MM.1S (cell line): ENCODE measurements around the gene ACTL6B.
A peak's percentile ranks its signal among the peaks of the same experiment; 100 is the strongest.

ENCODE experiments used
- DNase-seq: peaks from one replicate; pipeline ENCODE4 v3.0.0-alpha.2; 2015
- H2AFZ ChIP-seq: fragments of 300-600 bp; sonication (generic); 2 replicates; pipeline ENCODE4 v1.6.0; 2016; ENCODE audit warnings: antibody characterized with exemption, low read length
- H3F3A ChIP-seq: fragments of 300-600 bp; sonication (generic); 2 replicates; pipeline ENCODE4 v1.6.1; 2016; ENCODE audit warnings: mild to moderate bottlenecking, antibody characterized with exemption, low read length, moderate library complexity, mixed read lengths; ENCODE audit not compliant: insufficient read depth
- H3K27ac ChIP-seq: fragments of 300-600 bp; sonication (generic); 2 replicates; pipeline ENCODE4 v1.5.1; 2016; ENCODE audit warnings: mild to moderate bottlenecking, low read length
- H3K27me3 ChIP-seq: fragments of 300-600 bp; sonication (generic); replicated peaks from 2 replicates; pipeline ENCODE4 v1.6.0; 2016; ENCODE audit warnings: low read length; ENCODE audit not compliant: insufficient read depth
- H3K36me3 ChIP-seq: fragments of 300-600 bp; sonication (generic); replicated peaks from 2 replicates; pipeline ENCODE4 v1.6.1; 2016; ENCODE audit warnings: mild to moderate bottlenecking, low read length, mixed read lengths; ENCODE audit not compliant: insufficient read depth
- H3K4me1 ChIP-seq: fragments of 300-600 bp; sonication (generic); 2 replicates; pipeline ENCODE4 v1.6.1; 2016; ENCODE audit warnings: low read length, mixed read lengths
- H3K4me2 ChIP-seq: fragments of 300-600 bp; sonication (generic); 2 replicates; pipeline ENCODE4 v1.6.0; 2016; ENCODE audit warnings: low read depth, low read length
- H3K4me3 ChIP-seq: fragments of 300-600 bp; sonication (generic); 2 replicates; pipeline ENCODE4 v1.5.1; 2016; ENCODE audit warnings: low read length, mixed read lengths
- H3K79me2 ChIP-seq: fragments of 300-600 bp; sonication (generic); 2 replicates; pipeline ENCODE4 v1.6.1; 2016; ENCODE audit warnings: mixed run types, low read length, mixed read lengths
- H3K9ac ChIP-seq: fragments of 300-600 bp; sonication (generic); 2 replicates; pipeline ENCODE4 v1.6.1; 2016; ENCODE audit warnings: low read length, mixed read lengths
- H3K9me2 ChIP-seq: fragments of 300-600 bp; sonication (generic); replicated peaks from 2 replicates; pipeline ENCODE4 v1.6.1; 2016; ENCODE audit warnings: mild to moderate bottlenecking, low read length, mixed read lengths; ENCODE audit not compliant: insufficient read depth
- H3K9me3 ChIP-seq: fragments of 300-600 bp; sonication (generic); replicated peaks from 2 replicates; pipeline ENCODE4 v1.6.1; 2016; ENCODE audit warnings: mild to moderate bottlenecking, low read length, mixed read lengths; ENCODE audit not compliant: insufficient read depth
- H4K20me1 ChIP-seq: fragments of 300-600 bp; sonication (generic); 2 replicates; pipeline ENCODE4 v1.6.1; 2016; ENCODE audit warnings: mild to moderate bottlenecking, low read length, moderate library complexity, mixed read lengths; ENCODE audit not compliant: insufficient read depth
- CTCF ChIP-seq: fragments of 300-600 bp; sonication (generic); IDR thresholded peaks from 2 replicates; pipeline ENCODE4 v1.5.1; 2016; ENCODE audit warnings: antibody characterized with exemption, low read length, mixed read lengths
- EZH2 ChIP-seq: fragments of 300-600 bp; sonication (generic); optimal IDR thresholded peaks from 2 replicates; pipeline ENCODE3; 2017; ENCODE audit warnings: low read depth, mild to moderate bottlenecking, antibody characterized with exemption, low read length, mixed read lengths
- EZH2phosphoT487 ChIP-seq: fragments of 300-600 bp; sonication (generic); IDR thresholded peaks from 2 replicates; pipeline ENCODE4 v1.6.1; 2018; ENCODE audit warnings: antibody characterized with exemption, low read length

Gene ACTL6B

DNA sequence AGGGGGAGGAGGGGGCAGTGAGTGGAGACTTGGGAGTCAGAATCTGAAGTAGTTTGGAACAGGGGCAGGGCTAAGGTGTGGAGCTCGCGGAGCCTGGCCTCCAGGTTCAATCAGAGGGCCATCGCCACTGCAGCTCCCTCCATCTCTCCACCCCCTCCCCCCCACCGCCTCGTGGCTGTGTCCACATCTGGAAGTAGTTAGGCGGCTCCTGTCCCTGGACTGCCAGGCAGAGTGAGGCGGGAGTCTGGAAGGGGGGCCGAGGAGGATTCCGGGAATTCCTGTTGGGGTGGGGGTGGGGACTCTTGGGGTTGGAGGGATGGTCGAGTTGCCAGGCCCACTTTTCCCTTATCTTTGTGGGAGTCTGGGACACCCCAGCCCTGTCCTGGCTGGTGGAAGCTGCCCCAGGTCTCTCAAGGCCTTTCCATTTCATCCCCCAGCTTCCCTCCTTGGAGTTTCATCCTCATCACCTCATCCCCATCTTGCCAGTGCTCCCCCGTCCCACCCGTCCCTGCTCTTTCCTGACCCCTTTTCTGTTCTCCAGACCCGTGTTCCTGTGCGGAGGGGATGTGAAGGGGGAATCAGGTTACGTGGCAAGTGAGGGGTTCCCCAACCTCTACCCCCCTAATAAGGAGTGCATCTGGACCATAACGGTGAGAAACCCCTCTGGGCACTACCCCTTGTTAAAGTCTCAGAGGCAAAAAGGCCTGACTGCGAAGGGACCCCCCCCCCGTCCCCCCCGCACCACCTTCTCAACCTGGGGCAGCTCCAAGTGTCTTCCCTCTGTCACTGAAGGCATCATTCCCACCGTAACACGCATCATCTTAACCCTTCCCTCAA, 53.1 kb downstream of the ACTL6B start:
- peaks cover 76% of the 10 kb centered on the region for H3K27me3 ChIP-seq
- no peaks in the 10 kb centered on the region for H3K36me3 ChIP-seq
- no peaks in the 10 kb centered on the region for H4K20me1 ChIP-seq
- no peaks in the 10 kb centered on the region for H3K79me2 ChIP-seq
- no peaks in the 10 kb centered on the region for H3F3A ChIP-seq
- H3K9ac ChIP-seq, result no peak overlapping the region
- H3K9me3 ChIP-seq, result no peaks in the 10 kb centered on the region
- no peak overlapping the region for H3K27ac ChIP-seq
- no peak overlapping the region for H2AFZ ChIP-seq
- no peak overlapping the region for H3K4me3 ChIP-seq
- DNase-seq, result no peak
- no peaks in the 10 kb centered on the region for H3K9me2 ChIP-seq
- H3K4me1 ChIP-seq, result no peaks in the 10 kb centered on the region; the same call in 1 of the 2 replicates
- peak overlapping the region; percentile 99; the same call in 1 of the 2 replicates for H3K4me2 ChIP-seq
- no peak for TF ChIP-seq EZH2
- no peak for TF ChIP-seq CTCF
- no peak for TF ChIP-seq EZH2phosphoT487

DNA sequence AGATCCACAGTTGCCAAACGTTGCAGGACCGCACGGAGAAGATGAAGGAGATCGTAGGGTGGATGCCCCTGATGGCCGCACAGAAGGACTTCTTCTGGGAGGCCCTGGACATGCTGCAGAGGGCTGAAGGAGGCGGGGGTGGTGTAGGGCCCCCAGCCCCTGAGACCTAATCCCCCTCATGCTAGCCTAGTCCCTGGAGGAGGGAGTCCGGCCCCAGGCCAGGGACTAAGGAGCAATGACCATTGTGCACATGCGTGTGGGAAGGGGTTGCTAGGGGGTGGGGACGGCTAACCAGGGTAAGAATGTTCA, 55.6 kb downstream of the ACTL6B start:
- Histone ChIP-seq H3K4me3 (no peak overlapping the region), H3K4me1 (no peaks in the 10 kb centered on the region; the same call in 1 of the 2 replicates), H3K79me2 (no peaks in the 10 kb centered on the region), H3K9me3 (no peaks in the 10 kb centered on the region), H3K36me3 (no peaks in the 10 kb centered on the region), H3K27me3 (peaks cover 66% of the 10 kb centered on the region), H4K20me1 (no peaks in the 10 kb centered on the region), H3F3A (no peaks in the 10 kb centered on the region), H2AFZ (no peak overlapping the region), H3K4me2 (no peak overlapping the region), H3K9me2 (no peaks in the 10 kb centered on the region), H3K27ac (no peak overlapping the region), H3K9ac (no peak overlapping the region)
- no peak for TF ChIP-seq EZH2phosphoT487
- TF ChIP-seq CTCF, result no peak
- TF ChIP-seq EZH2, result no peak
- DNase-seq, result no peak

DNA sequence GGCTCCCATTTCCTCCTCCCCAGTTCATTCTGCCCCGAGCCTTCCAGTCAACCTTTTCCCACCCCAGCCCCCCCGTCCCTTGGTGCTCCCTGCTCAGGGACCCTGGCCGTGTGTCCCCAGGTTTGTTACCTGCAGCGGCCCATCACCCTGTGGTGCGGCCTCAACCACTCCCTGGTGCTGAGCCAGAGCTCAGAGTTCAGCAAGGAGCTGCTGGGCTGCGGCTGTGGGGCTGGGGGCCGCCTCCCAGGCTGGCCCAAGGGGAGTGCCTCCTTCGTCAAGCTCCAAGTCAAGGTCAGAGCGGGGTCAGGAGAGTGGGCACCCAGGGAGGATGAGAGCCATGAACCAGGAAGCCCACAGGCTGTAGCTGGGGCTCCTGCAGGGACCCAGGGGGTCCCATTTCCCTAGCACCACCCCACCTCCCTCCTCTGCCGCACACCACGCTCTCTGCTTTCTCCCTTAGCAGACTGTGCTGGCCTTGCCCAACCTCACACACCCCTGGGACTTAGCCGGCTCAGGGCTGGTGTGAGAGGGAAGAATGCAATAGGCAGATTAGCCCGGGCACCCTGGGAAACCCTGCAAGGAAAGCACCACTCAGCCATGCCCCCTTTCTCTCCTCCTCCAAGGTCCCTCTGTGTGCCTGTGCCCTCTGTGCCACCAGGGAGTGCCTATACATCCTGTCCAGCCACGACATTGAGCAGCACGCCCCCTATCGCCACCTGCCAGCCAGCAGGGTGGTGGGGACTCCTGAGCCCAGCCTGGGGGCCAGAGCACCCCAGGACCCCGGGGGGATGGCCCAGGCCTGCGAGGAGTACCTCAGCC, 56.1 kb downstream of the ACTL6B start:
- Histone ChIP-seq H4K20me1 (no peaks in the 10 kb centered on the region), H3K27me3 (peaks cover 65% of the 10 kb centered on the region), H2AFZ (no peak overlapping the region), H3K9me3 (no peaks in the 10 kb centered on the region), H3K4me3 (no peak overlapping the region), H3K79me2 (no peaks in the 10 kb centered on the region), H3K9me2 (no peaks in the 10 kb centered on the region), H3F3A (no peaks in the 10 kb centered on the region), H3K27ac (no peak overlapping the region), H3K4me2 (no peak overlapping the region), H3K36me3 (no peaks in the 10 kb centered on the region), H3K9ac (no peak overlapping the region), H3K4me1 (no peaks in the 10 kb centered on the region; the same call in 1 of the 2 replicates)
- no peak for DNase-seq
- no peak for TF ChIP-seq EZH2
- peak; percentile 35 for TF ChIP-seq CTCF
